IMR-90 (cell line): Measurements from ENCODE around the gene RALGPS1. TPM values are rescaled to one million over a fixed set of nuclear protein-coding genes. Genes with fewer than 3 reads are reported as not detected.

Experiments
- ATAC-seq: fragments of 200-7000 bp; cut with Tn5 transposase; 2 replicates; pipeline ENCODE4 v1.9.1; 2020; ENCODE audit warnings: low read depth, mild to moderate bottlenecking, moderate library complexity
- BruUV-seq: library from RNA; stranded (reverse); fragments of 400-500 nt; replicated peaks from 2 replicates; lab custom pipeline; 2021; lab: Mats Ljungman, UMichigan
- CTCF ChIA-PET: fragments of 300-600 bp; formaldehyde crosslinking; extraction: SDS; loops from one replicate; lab custom pipeline; 2021; ENCODE audit warnings: antibody characterized with exemption; lab: Yijun Ruan, JAX
- POLR2A ChIA-PET: fragments of 300-600 bp; sonication (Branson Sonifier 250); formaldehyde crosslinking; loops from one replicate; lab custom pipeline; 2022; ENCODE audit warnings: antibody characterized with exemption; ENCODE audit not compliant: unreplicated experiment; lab: Charles Lee
- DNase-seq: peaks from one replicate; pipeline ENCODE4 v3.0.0; 2013
- H2AFZ ChIP-seq: replicated peaks from 2 replicates; pipeline ENCODE3; 2013; ENCODE audit warnings: low read length, mild to moderate bottlenecking; ENCODE audit not compliant: poor library complexity
- H2AK5ac ChIP-seq: 2 replicates; pipeline ENCODE4 v1.6.1; 2013; ENCODE audit warnings: low read depth, low read length, inconsistent platforms
- H2AK9ac ChIP-seq: replicated peaks from 2 replicates; pipeline ENCODE3; 2013; ENCODE audit warnings: mild to moderate bottlenecking, low read depth, low read length, moderate library complexity; ENCODE audit not compliant: poor library complexity
- H2BK120ac ChIP-seq: 2 replicates; pipeline ENCODE4 v1.6.1; 2013; ENCODE audit warnings: low read depth, low read length, inconsistent platforms
- H2BK15ac ChIP-seq: 3 replicates; pipeline ENCODE4 v1.6.1; 2013; ENCODE audit warnings: low read depth, low read length, inconsistent platforms
- H2BK20ac ChIP-seq: 2 replicates; pipeline ENCODE4 v1.6.1; 2013; ENCODE audit warnings: low read depth, mild to moderate bottlenecking, inconsistent platforms, low read length, moderate library complexity
- H2BK5ac ChIP-seq: 2 replicates; pipeline ENCODE4 v1.6.1; 2013; ENCODE audit warnings: mild to moderate bottlenecking, low read depth, low read length, inconsistent platforms; ENCODE audit not compliant: poor library complexity, severe bottlenecking
- H3K14ac ChIP-seq: replicated peaks from 2 replicates; pipeline ENCODE4 v1.6.1; 2013; ENCODE audit warnings: low read depth, low read length, inconsistent platforms
- H3K18ac ChIP-seq: 2 replicates; pipeline ENCODE4 v1.6.1; 2013; ENCODE audit warnings: low read depth, low read length, control low read depth
- H3K23ac ChIP-seq: 2 replicates; pipeline ENCODE4 v1.6.1; 2013; ENCODE audit warnings: low read depth, low read length, inconsistent platforms
- H3K27ac ChIP-seq: 2 replicates; pipeline ENCODE4 v1.5.1; 2013; ENCODE audit warnings: mild to moderate bottlenecking, control low read depth, low read length; ENCODE audit not compliant: insufficient read depth
- H3K27me3 ChIP-seq: 2 replicates; pipeline ENCODE4 v1.6.1; 2013; ENCODE audit warnings: low read length; ENCODE audit not compliant: control insufficient read depth, insufficient read depth
- H3K36me3 ChIP-seq: 2 replicates; pipeline ENCODE4 v1.6.1; 2013; ENCODE audit warnings: low read length, mixed read lengths; ENCODE audit not compliant: control insufficient read depth, insufficient read depth
- H3K4ac ChIP-seq: 2 replicates; pipeline ENCODE4 v1.6.1; 2013; ENCODE audit warnings: low read depth, low read length, inconsistent platforms
- H3K4me1 ChIP-seq: 2 replicates; pipeline ENCODE4 v1.6.1; 2013; ENCODE audit warnings: low read length, mixed read lengths; ENCODE audit not compliant: control insufficient read depth, insufficient read depth
- H3K4me2 ChIP-seq: 2 replicates; pipeline ENCODE4 v1.6.1; 2013; ENCODE audit warnings: low read depth, mild to moderate bottlenecking, control low read depth, low read length, moderate library complexity
- H3K4me3 ChIP-seq: 2 replicates; pipeline ENCODE4 v1.5.1; 2013; ENCODE audit warnings: low read depth, mild to moderate bottlenecking, control low read depth, low read length, moderate library complexity; ENCODE audit not compliant: insufficient read depth
- H3K56ac ChIP-seq: 2 replicates; pipeline ENCODE4 v1.6.1; 2013; ENCODE audit warnings: low read length, inconsistent platforms; ENCODE audit not compliant: insufficient read depth; ENCODE audit errors: extremely low read depth
- H3K79me1 ChIP-seq, 2 experiments: 2 replicates each; pipeline ENCODE4 v1.6.1; 2013; ENCODE audit warnings: low read length in 2 of 2, inconsistent platforms in 1 of 2, low read depth in 1 of 2
- H3K9ac ChIP-seq: 2 replicates; pipeline ENCODE4 v1.6.1; 2013; ENCODE audit warnings: low read depth, low read length, control low read depth
- H3K9me1 ChIP-seq: 2 replicates; pipeline ENCODE4 v1.6.1; 2013; ENCODE audit warnings: low read length, inconsistent platforms; ENCODE audit not compliant: insufficient read depth
- H3K9me3 ChIP-seq: 2 replicates; pipeline ENCODE4 v1.6.1; 2013; ENCODE audit warnings: low read length; ENCODE audit not compliant: control insufficient read depth, insufficient read depth
- H4K20me1 ChIP-seq: 2 replicates; pipeline ENCODE4 v1.6.1; 2013; ENCODE audit warnings: low read length, inconsistent platforms; ENCODE audit not compliant: insufficient read depth
- H4K5ac ChIP-seq: 2 replicates; pipeline ENCODE4 v1.6.1; 2013; ENCODE audit warnings: mild to moderate bottlenecking, low read depth, low read length, control low read depth
- H4K8ac ChIP-seq, 2 experiments: 2 replicates each; pipeline ENCODE4 v1.6.1; 2013; ENCODE audit warnings: low read depth in 2 of 2, low read length in 2 of 2, control low read depth in 1 of 2, inconsistent platforms in 1 of 2
- H4K91ac ChIP-seq: 2 replicates; pipeline ENCODE4 v1.6.1; 2013; ENCODE audit warnings: low read depth, low read length, inconsistent platforms; ENCODE audit not compliant: insufficient read depth
- MAZ ChIP-seq: IDR thresholded peaks from 2 replicates; pipeline ENCODE4 v1.6.1; 2012; ENCODE audit warnings: low read depth, mild to moderate bottlenecking, low read length, improper control_type of control experiment, moderate library complexity, borderline replicate concordance
- NFE2L2 ChIP-seq: fragments of 150-350 bp; IDR thresholded peaks from 2 replicates; pipeline ENCODE4 v1.6.1; 2016; ENCODE audit warnings: low read depth, mild to moderate bottlenecking, low read length
- RCOR1 ChIP-seq: IDR thresholded peaks from 2 replicates; pipeline ENCODE4 v1.6.1; 2012; ENCODE audit warnings: mild to moderate bottlenecking, low read length, improper control_type of control experiment; ENCODE audit not compliant: insufficient replicate concordance
- RFX5 ChIP-seq: IDR thresholded peaks from 2 replicates; pipeline ENCODE4 v1.8.0; 2012; ENCODE audit warnings: low read depth, mild to moderate bottlenecking, low read length, moderate library complexity
- SMC3 ChIP-seq: fragments of 150-350 bp; IDR thresholded peaks from 2 replicates; pipeline ENCODE4 v1.6.1; 2016; ENCODE audit warnings: low read depth, mild to moderate bottlenecking, antibody characterized with exemption, low read length, moderate library complexity
- WGBS, 2 experiments: methylation state at CpG; one replicate each; pipeline versions ENCODE4 v1.1.5 to v1.1.7; 2013; ENCODE audit warnings: missing lambda C conversion rate in 2 of 2; ENCODE audit not compliant: insufficient read length in 1 of 2; ENCODE audit errors: extremely low coverage in 2 of 2; 5-methylcytosine and 5-hydroxymethylcytosine counted together
- dilution Hi-C: fragments of 300-500 bp; cut with HindIII; formaldehyde crosslinking; loops from one replicate; pipeline ENCODE4 v1.14.3; 2018; ENCODE audit warnings: low sequenced_read_pairs; ENCODE audit not compliant: unreplicated experiment
- in situ Hi-C: fragments of 300-500 bp; cut with MboI; formaldehyde crosslinking; loops from 3 replicates; pipeline ENCODE4 v1.14.3; 2019; ENCODE audit warnings: low sequenced_read_pairs, inconsistent platforms, mixed read lengths
- intact Hi-C: fragments of 100-400 bp; cut with micrococcal nuclease; formaldehyde crosslinking; loops from 2 replicates; pipeline ENCODE4 v1.10.0; 2022
- polyA plus RNA-seq, 3 experiments: library from polyadenylated mRNA; depleted of rRNA; stranded (reverse); fragments of >200 nt; gene quantifications; 2 replicates each; pipeline ENCODE4 v1.2.3, GENCODE V29; 2012; ENCODE audit warnings: low replicate concordance in 1 of 3
- total RNA-seq: library from RNA; depleted of rRNA; stranded (reverse); fragments of >200 nt; gene quantifications from 2 replicates; pipeline ENCODE4 v1.2.3, GENCODE V29; 2012
- TF ChIP-seq, protein P1 (sequence below): fragments of 150-350 bp; IDR thresholded peaks from 2 replicates; pipeline ENCODE4 v1.6.1; 2017; ENCODE audit warnings: mild to moderate bottlenecking, antibody characterized with exemption, low read length, low read depth

The RALGPS1 gene
- total and polyA plus RNA-seq, 2 of the 4 experiments (the other 2 are of a cell fraction), result 0.90 to 2.8 TPM

DNA sequence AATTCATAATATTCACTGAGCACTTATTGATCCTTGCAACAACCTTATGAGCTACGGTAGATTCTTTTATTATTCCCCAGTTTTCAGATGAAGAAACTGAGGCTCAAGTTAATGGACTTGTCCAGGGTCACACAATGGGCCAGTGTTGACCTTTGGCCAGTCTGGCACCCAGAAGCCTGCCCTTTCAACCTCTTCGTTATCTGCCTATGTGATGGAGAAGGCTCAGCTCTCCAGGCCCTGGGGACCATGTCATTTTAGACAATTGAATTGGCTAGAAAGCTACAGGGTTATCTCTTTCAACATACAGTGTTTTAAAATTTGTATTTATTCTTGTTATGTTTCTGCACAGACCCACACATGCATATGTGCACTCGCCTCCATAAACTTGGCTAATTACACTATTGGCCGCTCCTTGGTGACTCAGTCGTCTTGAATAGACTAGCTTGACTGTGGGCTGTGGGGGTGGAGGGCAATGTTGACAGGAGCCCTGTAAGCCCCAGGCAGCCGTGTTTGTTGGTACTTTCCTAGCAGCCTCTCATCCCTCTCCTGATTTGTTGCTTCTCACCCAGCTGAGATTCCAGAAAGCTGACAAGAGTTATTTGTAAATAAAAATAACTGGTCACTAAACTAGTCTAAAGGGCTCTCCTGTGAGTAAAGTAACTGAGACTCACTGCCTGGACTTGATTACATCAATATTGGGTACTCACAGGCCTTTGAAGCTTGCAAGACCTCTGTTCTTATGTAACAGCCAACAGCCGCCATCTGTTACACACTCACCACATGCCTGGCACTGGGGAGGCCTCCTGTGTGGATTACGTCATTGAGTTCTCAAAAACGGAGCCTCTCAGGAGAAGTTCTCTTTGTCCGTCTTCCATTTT lies 216.3 kb downstream of the RALGPS1 start (continued):
- TF ChIP-seq MAZ (peak; percentile 9; the same call in 1 of the 2 replicates), RFX5 (no peak), NFE2L2 (no peak)

DNA sequence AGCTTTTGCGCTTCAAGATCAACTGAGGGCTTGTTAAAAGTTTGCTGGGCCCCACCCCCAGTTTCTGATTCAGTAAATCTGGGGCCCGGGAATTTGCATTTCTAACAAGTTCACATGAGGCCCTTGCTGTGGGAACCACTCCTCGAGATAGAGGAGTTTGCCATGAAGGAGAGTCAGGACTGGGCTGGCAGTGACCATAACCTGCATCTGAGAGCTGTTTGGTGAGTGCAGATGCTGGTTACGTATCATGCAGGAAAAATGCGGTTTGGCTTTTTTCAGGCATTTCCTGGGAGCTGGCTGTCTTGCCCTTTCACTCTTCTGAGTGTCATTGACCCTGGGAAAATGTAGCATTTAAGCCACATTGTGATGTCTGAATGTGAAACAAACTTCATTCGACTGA lies 217.3 kb downstream of the RALGPS1 start:
- WGBS, 2 experiments, result 69% methylated on average over 5 of the region's 6 CpGs; no CpG with 5 or more reads in 1 of the 2 experiments
- peak; percentile 80 for DNase-seq
- CTCF ChIA-PET, result interaction anchor here (1.3 to 1.4 kb wide), 2 partner anchors 9 to 167 kb away, joined by 3 to 5 read pairs; partner anchors contain the start of gene ANGPTL2

More for the DNA sequence above, 217.3 kb downstream of the RALGPS1 start:
- intact Hi-C loops, result no loop called here
- Histone ChIP-seq H3K4me2 (no peak overlapping the region), H3K56ac (peak overlapping the region; percentile 52; the same call in 1 of the 2 replicates), H3K9me3 (no peaks in the 10 kb centered on the region), H3K4me3 (no peak overlapping the region), H3K23ac (peak overlapping the region; percentile 79), H3K4me1 (peaks cover 50% of the 10 kb centered on the region), H3K9me1 (peaks cover 36% of the 10 kb centered on the region), H3K9ac (no peak overlapping the region), H4K20me1 (peaks cover 3% of the 10 kb centered on the region; the same call in 1 of the 2 replicates), H3K79me1 (peaks cover 0 to 11% of the 10 kb centered on the region in 2 experiments; a peak in 2 of 4 replicates), H3K27me3 (no peaks in the 10 kb centered on the region), H2AK5ac (peak overlapping the region; percentile 96), H3K36me3 (no peaks in the 10 kb centered on the region), H4K8ac (peak overlapping the region; percentile 8 to 92; a peak in 3 of 4 replicates), H2BK15ac (peak overlapping the region; percentile 65; the same call in 2 of the 3 replicates), H2BK20ac (peak overlapping the region; percentile 94), H3K27ac (peak overlapping the region; percentile 85), H2AK9ac (peak overlapping the region; percentile 39), H3K14ac (peak overlapping the region; percentile 87), H2BK5ac (peak overlapping the region; percentile 91), H4K5ac (peak overlapping the region; percentile 77), H3K4ac (peak overlapping the region; percentile 92), H2BK120ac (peak overlapping the region; percentile 93), H4K91ac (peak overlapping the region; percentile 84), H2AFZ (peak overlapping the region; percentile 70), H3K18ac (peak overlapping the region; percentile 84)
- no TSS peak for BruUV-seq
- POLR2A ChIA-PET, result interaction anchor here (1.5 kb wide), 1 partner anchor 11 kb away, joined by 4 read pairs; no protein-coding TSS in a partner anchor
- no peak for ATAC-seq
- in situ Hi-C loops, result no loop called here
- TF ChIP-seq, protein P1, sequence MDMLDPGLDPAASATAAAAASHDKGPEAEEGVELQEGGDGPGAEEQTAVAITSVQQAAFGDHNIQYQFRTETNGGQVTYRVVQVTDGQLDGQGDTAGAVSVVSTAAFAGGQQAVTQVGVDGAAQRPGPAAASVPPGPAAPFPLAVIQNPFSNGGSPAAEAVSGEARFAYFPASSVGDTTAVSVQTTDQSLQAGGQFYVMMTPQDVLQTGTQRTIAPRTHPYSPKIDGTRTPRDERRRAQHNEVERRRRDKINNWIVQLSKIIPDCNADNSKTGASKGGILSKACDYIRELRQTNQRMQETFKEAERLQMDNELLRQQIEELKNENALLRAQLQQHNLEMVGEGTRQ, result no peak
- TF ChIP-seq RCOR1 (no peak), RFX5 (no peak), SMC3 (no peak)
- dilution Hi-C loops, result no loop called here
